HG03575 (cell line): ENCODE data around the gene GKN1.
"Not testable (repeated sequence)": the region's sequence is repeated elsewhere in the genome, so short reads cannot be mapped to it uniquely, and the experiment has no call there.

ENCODE experiments used
- ATAC-seq: cut with Tn5 transposase; IDR thresholded peaks from one replicate; pipeline ENCODE4 v1.9.1; 2021; ENCODE audit not compliant: unreplicated experiment, insufficient number of reproducible peaks, low FRiP score; ENCODE audit errors: extremely low read depth

Gene GKN1

DNA sequence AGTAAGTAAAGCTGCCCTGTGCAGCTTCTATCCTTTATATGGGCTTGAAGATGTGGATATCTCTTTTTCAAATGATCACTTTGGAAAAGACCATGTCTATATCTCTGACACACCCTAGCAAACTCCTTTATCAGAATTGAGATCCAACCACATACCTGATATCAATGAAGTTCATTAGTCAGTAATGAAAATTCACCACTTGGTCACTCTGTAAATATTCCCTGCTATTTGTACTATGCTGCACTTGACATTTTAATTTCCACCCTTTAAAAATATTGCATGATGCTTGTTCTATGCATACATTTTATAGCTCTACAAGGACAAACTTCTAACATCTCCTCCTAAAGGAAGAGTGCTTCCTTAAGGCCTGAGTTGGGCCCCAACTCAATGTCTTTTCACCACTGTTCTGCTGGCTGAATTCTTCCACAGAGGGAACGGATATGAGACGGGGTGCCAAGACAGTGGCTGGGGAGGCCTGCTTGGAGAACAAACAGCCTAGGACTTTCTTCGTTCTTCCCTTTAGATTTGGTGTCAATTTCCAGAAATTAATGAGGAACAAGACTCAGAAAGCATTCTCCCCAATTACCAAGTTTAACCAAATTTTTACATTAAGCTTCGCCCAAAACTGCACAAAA, 21.4 kb upstream of the GKN1 start, which contains the start of gene GKN2:
GKN2 (minus strand) TSS at position 7 of the 635 bp plus-strand sequence. CDS start 32 bp downstream, outside the sequence.
- no peak for ATAC-seq

DNA sequence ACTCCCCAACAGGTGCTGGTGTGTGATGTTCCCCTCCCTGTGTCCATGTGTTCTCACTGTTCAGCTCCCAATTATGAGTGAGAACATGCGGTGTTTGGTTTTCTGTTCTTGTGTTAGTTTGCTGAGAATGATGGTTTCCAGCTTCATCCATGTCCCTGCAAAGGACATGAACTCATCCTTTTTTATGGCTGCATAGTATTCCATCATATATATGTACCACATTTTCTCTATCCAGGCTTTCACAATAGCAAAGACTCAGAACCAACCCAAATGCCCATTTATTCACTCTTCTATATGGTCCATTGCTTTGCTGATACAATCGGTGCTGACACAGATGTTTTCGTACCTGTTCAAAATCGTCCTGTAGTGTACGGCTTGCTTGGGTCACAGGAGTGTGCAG, 19.0 kb upstream of the GKN1 start:
- not testable (repeated sequence) for ATAC-seq

DNA sequence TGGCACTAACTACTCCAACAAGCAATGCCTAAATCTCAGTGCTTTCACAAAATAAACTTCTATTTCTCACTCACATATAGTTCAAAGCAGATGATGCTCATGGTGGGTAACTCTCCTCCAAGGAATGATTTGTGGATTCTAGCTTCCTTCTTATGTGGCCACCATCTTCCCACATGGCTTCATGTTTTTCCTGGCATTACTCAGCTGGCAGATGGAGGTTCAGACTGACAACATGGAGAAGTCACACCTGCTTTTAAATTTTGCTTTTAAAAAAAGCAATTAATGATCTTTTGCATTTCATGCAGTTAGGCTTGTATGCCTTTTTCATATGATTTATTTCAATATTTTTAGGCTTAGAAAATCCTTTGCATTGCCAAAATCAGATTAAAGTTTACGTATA, 15.4 kb upstream of the GKN1 start:
- no peak for ATAC-seq

DNA sequence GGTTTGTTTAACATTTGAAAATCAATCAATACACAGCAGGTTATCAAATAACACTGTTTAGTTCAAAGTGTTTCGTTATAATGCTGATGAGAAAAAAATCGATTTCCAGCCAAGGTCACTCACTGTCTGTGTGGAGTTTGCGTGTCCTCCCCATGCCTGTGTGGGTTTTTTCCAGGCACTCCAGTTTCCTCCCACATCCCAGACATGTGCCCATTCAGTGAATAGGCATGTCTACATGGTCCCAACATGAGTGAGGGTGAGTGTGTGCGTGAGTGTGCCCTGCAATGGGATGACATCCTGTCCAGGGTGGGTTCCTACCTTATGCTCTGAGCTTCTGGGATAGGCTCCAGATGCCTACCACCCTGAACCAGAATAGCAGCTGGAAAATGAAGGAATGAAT, 13.1 kb upstream of the GKN1 start:
- no peak for ATAC-seq

DNA sequence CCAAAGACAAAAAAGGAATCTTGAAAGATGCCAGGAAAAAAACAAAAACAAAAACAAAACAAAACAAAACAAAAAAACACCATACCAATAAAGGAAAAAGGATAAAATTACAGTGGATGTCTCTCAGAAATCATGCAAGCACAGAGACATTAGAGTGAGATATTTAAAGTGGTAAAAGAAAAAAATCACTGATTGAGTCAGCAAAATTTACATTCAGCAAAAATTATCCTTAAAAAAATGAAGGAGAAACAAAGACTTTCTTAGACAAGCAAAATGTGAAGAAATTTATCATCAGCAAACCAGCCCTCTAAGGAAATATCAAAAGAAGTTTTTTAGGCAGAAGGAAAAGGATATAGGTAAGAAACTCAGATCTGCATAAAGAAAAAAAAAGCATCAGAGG, 10.2 kb upstream of the GKN1 start:
- ATAC-seq, result no peak

DNA sequence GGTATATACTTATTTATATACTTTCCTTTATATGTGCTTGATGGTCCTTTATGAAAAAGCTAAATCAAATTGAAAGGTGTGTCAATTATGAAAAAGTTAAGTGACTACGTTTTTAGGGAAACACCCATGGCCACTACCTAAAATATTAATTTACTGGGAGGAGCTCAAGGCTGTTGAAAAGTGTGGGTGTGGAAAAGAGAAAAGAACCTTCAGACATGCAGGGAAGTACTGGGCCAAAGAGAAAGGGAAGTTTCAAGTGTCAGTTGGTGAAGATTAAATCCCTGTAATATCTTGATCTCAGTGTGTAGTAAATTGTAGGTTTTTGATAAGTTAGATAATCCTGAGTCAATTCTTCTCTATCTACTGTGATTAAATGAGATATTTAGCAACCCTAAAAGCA, 6.2 kb upstream of the GKN1 start:
- ATAC-seq, result no peak

DNA sequence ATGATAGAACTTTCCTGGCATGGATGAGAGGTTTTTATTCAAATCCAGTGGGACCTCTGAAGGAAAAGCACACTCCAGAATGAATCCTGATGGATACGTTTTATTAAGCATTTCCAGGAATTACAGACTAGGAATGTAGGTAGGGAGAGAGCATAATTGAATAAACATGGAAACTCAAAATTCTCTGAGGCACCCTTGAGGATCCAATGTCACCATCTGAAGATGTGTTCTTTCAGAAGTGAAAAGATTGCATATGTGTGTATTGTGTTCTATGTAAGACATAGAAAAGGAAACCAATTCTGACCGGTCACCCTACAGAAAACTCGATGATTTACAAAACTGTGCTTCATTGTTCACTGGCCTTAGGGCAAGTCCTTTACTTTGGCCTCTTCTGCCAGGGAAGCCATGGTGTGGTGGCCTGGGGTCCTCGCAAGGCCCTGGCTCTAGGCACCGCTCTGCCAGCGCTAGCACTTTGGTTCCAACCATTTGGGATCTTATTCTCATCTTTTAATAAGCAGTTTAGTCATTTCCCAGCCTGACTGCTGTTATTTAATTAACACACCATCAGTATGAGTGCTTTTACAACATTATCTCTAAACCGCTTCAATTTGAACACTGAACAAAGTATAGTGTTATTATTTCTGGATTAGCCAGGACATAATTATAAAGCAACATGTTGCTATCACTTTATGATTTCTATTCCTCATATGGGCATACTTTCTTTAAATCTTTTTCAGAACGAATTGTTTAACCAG, 4.5 kb upstream of the GKN1 start:
- ATAC-seq, result no peak

DNA sequence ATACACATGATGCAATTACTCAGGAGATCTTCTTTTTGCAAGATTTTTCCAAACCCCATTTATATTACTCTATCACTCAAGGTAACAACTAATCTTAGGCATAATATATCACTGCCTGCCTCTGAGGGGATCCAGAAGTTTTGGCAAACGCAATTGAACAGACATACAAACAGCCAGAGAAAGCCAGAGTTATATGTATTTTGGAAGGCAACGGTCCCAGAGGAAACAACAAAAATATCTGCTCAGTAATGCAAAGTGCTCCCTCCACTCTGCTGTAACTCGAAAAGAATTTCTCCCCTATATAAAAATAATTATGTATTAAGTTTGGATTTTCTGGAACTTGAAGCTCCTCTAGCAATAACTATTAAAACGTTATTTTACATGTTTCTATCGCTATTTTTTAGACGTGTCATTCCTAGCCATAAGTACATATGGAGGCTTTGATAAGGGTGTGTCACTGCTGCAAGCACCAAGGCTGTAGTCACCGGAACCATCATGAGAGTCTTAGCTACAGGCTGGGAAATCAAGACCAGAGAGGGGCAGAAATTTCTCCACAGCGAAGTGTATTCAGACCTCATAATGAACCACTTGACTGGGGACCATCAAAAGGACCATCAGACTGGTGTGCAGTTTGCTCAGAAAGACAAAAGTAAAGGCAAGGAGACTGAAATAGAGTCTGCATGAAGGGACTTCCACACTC, 3.7 kb upstream of the GKN1 start:
- no peak for ATAC-seq

DNA sequence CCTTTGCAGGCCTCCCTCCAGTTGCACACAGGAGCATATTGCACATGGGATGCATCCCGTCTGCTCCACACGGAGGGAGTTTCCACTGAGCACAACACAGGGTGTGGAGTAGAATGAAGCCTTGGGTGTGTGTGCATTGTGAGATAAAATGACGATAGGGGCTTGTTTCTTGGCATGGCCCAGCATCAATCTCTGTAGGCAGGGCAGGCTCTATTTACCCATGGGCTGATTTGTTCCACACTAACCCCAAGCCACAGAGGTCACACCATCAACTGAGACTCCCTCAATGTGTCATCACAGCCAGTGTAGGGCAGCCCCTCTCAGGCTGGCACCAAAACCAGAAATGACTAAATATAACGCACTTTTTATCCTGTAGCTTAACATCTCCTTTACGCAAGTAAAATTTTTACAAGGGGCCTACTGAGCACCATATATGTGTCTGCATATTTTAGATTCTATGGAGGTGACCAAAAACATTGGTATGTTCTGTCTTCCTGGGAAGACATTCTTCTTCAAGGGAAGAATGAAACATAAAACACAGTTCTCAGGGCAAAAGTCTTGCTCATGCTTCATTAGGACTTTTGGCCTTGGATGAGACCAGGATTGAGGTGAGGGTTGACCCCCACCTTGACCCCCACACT, 2.7 kb upstream of the GKN1 start:
- no peak for ATAC-seq

DNA sequence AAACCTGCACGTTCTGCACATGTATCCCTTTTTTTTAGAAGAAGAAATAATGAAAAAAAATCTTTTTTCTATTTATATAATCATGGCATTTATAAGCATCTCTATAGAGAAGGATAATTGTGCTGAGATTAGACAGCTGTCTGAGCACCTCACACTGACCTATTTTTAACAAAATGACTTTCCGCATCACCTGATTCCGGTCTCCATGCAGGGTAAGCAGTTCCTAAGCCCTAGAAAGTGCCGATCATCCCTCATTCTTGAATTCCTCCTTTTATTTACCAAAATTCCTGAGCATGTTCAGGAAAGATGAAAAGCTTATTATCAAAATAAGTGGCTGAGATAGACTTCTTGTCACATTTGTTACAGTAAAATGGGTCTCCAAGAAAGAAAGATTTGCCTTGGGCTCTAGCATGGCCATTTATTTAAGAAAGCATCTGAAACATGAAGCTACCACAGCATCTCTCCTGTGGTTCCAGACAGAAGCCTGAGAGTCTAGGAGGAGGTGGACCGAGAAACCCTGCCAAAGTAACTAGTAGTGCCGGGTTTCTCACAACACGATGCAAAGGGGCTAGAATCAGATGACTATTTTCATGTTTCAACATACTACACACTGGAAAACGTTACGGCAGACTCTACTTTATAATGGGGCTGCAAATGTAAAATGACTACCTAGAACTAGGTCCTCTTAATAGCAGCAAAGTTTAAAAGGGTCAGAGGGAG, 670 bp downstream of the GKN1 start:
- no peak for ATAC-seq

DNA sequence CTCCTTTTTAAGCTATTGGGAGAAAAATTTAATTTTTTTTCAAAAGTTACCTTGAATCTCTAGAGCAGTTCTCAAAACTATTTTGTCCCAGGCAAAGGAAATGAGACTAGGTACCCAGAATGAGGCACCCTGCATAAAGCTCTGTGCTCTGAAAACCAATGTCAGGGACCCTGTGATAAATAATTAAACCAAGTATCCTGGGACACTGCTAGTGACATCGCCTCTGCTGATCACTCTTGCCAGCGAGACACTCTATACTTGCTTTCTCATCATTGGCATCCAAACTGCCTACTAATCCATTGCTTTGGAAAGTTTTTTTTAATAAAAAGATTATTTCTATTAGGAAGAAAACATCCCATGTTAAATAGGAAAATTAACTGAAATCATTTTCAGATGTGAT, 1.4 kb downstream of the GKN1 start:
- no peak for ATAC-seq

DNA sequence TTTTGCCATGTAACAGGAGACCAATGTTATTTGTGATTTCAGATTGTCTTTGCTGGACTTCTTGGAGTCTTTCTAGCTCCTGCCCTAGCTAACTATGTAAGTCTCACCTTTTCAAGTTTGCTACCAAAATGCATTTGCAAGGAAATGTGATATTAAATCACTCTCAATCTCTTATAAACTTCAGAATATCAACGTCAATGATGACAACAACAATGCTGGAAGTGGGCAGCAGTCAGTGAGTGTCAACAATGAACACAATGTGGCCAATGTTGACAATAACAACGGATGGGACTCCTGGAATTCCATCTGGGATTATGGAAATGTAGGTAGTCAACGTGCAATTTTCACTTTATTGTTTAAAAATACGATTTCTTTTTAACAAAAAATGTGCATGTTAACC, 3.0 kb downstream of the GKN1 start:
- ATAC-seq, result no peak

DNA sequence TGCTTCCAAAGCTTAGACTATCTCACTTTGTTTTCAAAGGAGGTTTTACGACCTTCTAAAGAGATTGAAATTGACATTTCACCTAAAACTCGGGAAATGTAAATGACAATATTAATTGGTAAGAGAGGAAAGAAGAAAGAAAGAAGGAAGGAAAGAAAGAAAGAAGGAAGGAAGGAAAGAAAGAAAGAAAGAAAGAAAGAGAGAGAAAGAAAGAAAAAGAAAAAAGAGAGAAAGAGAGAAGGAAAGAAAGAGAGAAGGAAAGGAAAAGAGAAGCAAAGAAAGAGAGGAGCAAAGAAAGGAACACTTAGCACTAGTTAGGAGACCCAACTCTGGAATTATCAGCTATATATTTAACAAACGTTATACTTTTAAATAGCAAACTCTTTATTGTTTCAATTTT, 3.7 kb downstream of the GKN1 start:
- ATAC-seq, result no peak

DNA sequence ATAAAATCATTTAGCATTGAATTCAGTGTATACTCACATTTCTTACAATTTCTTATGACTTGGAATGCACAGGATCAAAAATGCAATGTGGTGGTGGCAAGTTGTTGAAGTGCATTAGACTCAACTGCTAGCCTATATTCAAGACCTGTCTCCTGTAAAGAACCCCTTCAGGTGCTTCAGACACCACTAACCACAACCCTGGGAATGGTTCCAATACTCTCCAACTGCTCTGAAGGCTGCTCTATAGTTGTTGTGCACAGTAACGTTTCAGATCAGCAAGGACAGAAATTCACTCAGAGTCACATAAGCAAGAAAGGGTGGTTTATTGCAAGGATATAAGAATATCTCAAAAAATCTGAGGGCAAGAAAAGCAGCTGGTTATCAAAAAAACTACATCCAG, 6.5 kb downstream of the GKN1 start:
- no peak for ATAC-seq

DNA sequence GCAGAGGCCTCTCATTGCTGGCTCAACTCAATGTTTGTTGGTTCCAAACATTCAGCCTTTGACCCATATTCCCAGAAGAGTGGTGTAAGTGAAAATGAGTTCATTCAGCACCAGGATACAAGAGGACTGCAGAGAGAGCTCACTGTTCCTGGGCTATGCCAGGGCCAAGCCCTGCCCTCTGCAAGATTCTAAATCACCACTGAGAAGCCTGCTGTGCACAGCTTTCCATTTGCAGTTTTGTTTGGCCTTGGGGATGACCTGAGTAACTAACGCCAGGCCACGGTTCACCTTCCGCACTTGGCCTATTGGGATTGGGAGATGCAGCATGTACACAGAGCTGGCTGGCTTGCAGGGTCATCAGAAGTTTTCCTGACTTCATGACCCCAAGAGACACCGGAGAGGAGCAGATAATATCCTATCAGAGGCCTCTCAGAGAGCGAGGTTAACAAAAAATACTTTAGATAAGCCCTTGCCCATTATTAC, 12.6 kb downstream of the GKN1 start:
- no peak for ATAC-seq

DNA sequence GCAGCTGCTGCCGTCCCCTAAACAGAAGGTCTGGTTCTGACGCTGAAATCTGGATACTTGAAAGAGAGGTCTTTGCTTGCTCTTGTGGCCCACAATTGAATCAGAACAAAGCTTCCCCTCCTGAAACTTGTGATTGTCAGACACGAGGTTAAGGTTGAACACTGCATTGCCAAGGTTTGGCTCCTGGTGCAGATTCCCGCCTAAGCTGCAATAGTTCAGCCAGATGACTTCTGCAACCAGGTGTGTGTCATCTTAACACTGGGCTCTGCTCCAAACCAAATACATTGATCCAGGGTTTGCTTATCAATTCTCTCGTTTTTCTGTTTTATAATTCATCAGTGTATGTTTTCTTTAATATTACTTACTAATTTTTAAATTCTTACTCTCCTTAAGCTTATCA, 14.6 kb downstream of the GKN1 start:
- ATAC-seq, result no peak

DNA sequence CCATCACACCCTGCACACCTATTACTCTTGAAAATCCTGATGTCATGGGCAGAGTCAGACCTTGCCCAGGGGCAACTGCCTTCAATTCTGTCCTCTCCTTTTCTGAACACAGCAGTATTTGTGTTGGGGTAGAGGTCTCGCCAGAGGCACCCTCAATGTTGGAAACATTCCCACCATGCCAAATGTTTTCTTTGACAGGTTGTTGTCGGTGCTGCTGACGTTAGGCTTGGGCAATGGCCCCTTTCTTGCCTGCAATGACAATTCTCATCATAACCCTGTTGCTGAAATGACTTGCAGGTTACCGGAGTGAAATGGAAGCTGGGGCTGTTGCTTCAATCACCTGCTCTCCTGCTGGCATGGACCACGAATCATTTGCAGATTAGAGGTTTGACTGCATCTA, 17.9 kb downstream of the GKN1 start:
- ATAC-seq, result no peak

DNA sequence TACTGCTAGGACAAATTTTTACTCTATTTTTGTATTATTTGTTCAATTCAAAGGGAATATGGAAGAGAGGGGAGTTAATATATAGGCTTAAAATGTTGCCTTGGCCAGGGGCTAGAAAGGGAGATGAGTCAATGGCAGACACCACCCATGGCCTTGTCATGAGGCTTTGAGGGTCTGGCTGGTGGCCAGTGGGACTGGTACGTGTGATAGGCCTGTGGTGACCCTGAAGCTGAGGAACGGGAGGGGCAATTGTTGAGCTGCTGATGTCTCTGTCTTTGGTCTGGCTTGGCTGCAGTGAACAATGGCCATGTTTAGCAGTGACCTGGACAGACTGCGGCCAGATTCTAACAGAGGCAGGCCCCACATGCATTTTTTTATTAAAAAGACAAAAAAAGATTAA, 18.5 kb downstream of the GKN1 start:
- no peak for ATAC-seq

DNA sequence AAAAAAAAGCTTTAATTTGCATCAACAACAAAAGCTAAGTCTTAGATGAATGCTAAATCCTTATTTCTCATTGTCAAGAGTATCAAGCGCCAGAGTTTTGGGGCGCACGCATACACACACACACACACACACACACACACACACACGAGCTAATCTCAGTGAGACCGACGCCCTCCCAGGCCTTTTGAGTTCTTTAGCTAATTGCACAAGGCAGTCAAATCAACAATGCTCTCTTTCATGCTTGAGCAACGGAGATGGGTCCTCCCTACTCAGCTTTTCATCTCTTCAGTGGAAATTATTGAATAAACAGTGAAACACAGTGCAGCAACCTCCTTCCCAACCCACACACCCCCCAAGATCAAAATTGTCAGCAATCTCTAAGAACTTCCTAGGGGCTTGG, 19.2 kb downstream of the GKN1 start:
- no peak for ATAC-seq
